ENCODE data around the gene CLDN3. TPM values are rescaled to one million over a fixed set of nuclear protein-coding genes. Genes with fewer than 3 reads are reported as not detected.

CLDN3 gene
- polyA plus RNA-seq, 4 donors: 1.8 to 62.9 (median 28.5) TPM

Other genes with a start within 250 kb of the CLDN3 start
- gene BAZ1B, start 248.0 kb downstream of the CLDN3 start, polyA plus RNA-seq (ENCODE audit: insufficient read length in 4 of 4): 10 to 100 TPM; 66.7 to 80.1 (median 72.3) TPM
- 10 to 100 TPM; 30.9 to 45.2 (median 37.6) TPM for gene BCL7B, start 212.6 kb downstream of the CLDN3 start, polyA plus RNA-seq (ENCODE audit: insufficient read length in 4 of 4)
- gene TBL2, start 191.7 kb downstream of the CLDN3 start, polyA plus RNA-seq (ENCODE audit: insufficient read length in 4 of 4): 10 to 100 TPM; 37.0 to 46.1 (median 42.2) TPM
- 1 to 10 TPM; 1.5 to 9.5 (median 3.4) TPM for gene MLXIPL, start 145.7 kb downstream of the CLDN3 start, polyA plus RNA-seq (ENCODE audit: insufficient read length in 4 of 4)
- 10 to 100 TPM in 2 of 4 donors, 1 to 10 TPM in 2; 7.0 to 18.1 (median 10.6) TPM for gene VPS37D, start 102.4 kb downstream of the CLDN3 start, polyA plus RNA-seq (ENCODE audit: insufficient read length in 4 of 4)
- 10 to 100 TPM in 3 of 4 donors, 1 to 10 TPM in 1; 8.3 to 12.0 (median 11.1) TPM for gene DNAJC30, start 86.8 kb downstream of the CLDN3 start, polyA plus RNA-seq (ENCODE audit: insufficient read length in 4 of 4)
- 10 to 100 TPM; 65.4 to 98.8 (median 80.8) TPM for gene BUD23, start 86.7 kb downstream of the CLDN3 start, polyA plus RNA-seq (ENCODE audit: insufficient read length in 4 of 4)
- gene STX1A, start 50.6 kb downstream of the CLDN3 start, polyA plus RNA-seq (ENCODE audit: insufficient read length in 4 of 4): 10 to 100 TPM in 1 of 4 donors, 1 to 10 TPM in 3; 7.1 to 16.1 (median 7.6) TPM
- 10 to 100 TPM in 3 of 4 donors, 1 to 10 TPM in 1; 9.0 to 35.1 (median 24.6) TPM for gene ABHD11, start 31.5 kb downstream of the CLDN3 start, polyA plus RNA-seq (ENCODE audit: insufficient read length in 4 of 4)
- gene CLDN4, start 60.7 kb upstream of the CLDN3 start, polyA plus RNA-seq (ENCODE audit: insufficient read length in 4 of 4): 100 to 1,000 TPM in 1 of 4 donors, 10 to 100 TPM in 2, 1 to 10 TPM in 1; 3.7 to 111 (median 66.3) TPM
- 10 to 100 TPM in 1 of 4 donors, 1 to 10 TPM in 3; 1.8 to 19.0 (median 6.2) TPM for gene METTL27, start 72.2 kb upstream of the CLDN3 start, polyA plus RNA-seq (ENCODE audit: insufficient read length in 4 of 4)
- not detected for gene TMEM270, start 90.9 kb upstream of the CLDN3 start, polyA plus RNA-seq (ENCODE audit: insufficient read length in 4 of 4)